ENCODE measurements around the gene CEP63. TPM values are rescaled to one million over a fixed set of nuclear protein-coding genes. Genes with fewer than 3 reads are reported as not detected.

Gene CEP63
- total RNA-seq, 1 experiment from 2014 or later: 37.4 TPM

- no peak overlapping the region for H3K4me3 Mint-ChIP-seq (ENCODE audit: low read depth, unreplicated experiment)
- no peaks in the 10 kb centered on the region for H3K9me3 Mint-ChIP-seq (ENCODE audit: low read depth, unreplicated experiment)
- H3K4me1 Mint-ChIP-seq (ENCODE audit: low read depth, unreplicated experiment): no peaks in the 10 kb centered on the region
- intact Hi-C loops (cut with micrococcal nuclease; ENCODE audit: unreplicated experiment): no loop called here
- no TSS peak for BruUV-seq (replicated peaks)
- H3K27ac Mint-ChIP-seq (ENCODE audit: unreplicated experiment): no peak overlapping the region
- H3K36me3 Mint-ChIP-seq (ENCODE audit: insufficient read depth, unreplicated experiment): no peaks in the 10 kb centered on the region
- no peak for TF ChIP-seq CTCF (IDR thresholded peaks at IDR 0.05; ENCODE audit: unreplicated experiment)
- DNase-seq: no peak
- CTCF ChIA-PET: no interaction called here
- peaks cover 43% of the 10 kb centered on the region for H3K27me3 Mint-ChIP-seq (ENCODE audit: unreplicated experiment)
Observed at GRCh38 chr3:134619884-134620445, 134.1 kb downstream of the CEP63 start.

- DNase-seq: no peak
- no peak for TF ChIP-seq CTCF (IDR thresholded peaks at IDR 0.05; ENCODE audit: unreplicated experiment)
- intact Hi-C loops (cut with micrococcal nuclease; ENCODE audit: unreplicated experiment): no loop called here
- no peaks in the 10 kb centered on the region for H3K36me3 Mint-ChIP-seq (ENCODE audit: insufficient read depth, unreplicated experiment)
- BruUV-seq (replicated peaks): no TSS peak
- peaks cover 40% of the 10 kb centered on the region for H3K27me3 Mint-ChIP-seq (ENCODE audit: unreplicated experiment)
- H3K27ac Mint-ChIP-seq (ENCODE audit: unreplicated experiment): no peak overlapping the region
- H3K9me3 Mint-ChIP-seq (ENCODE audit: low read depth, unreplicated experiment): no peaks in the 10 kb centered on the region
- CTCF ChIA-PET: interaction anchor here (1.1 kb wide), 1 partner anchor 20 kb away, joined by 3 read pairs; no protein-coding TSS in a partner anchor
- H3K4me1 Mint-ChIP-seq (ENCODE audit: low read depth, unreplicated experiment): no peaks in the 10 kb centered on the region
- H3K4me3 Mint-ChIP-seq (ENCODE audit: low read depth, unreplicated experiment): no peak overlapping the region
Observed at GRCh38 chr3:134620476-134621115, 134.7 kb downstream of the CEP63 start.

- H3K4me1 Mint-ChIP-seq (ENCODE audit: low read depth, unreplicated experiment): no peaks in the 10 kb centered on the region
- intact Hi-C loops (cut with micrococcal nuclease; ENCODE audit: unreplicated experiment): no loop called here
- no peaks in the 10 kb centered on the region for H3K9me3 Mint-ChIP-seq (ENCODE audit: low read depth, unreplicated experiment)
- no peak for TF ChIP-seq CTCF (IDR thresholded peaks at IDR 0.05; ENCODE audit: unreplicated experiment)
- DNase-seq: no peak
- CTCF ChIA-PET: interaction anchor here (1.1 kb wide), 1 partner anchor 21 kb away, joined by 3 read pairs; no protein-coding TSS in a partner anchor
- H3K27ac Mint-ChIP-seq (ENCODE audit: unreplicated experiment): no peak overlapping the region
- H3K27me3 Mint-ChIP-seq (ENCODE audit: unreplicated experiment): peaks cover 27% of the 10 kb centered on the region
- no TSS peak for BruUV-seq (replicated peaks)
- H3K36me3 Mint-ChIP-seq (ENCODE audit: insufficient read depth, unreplicated experiment): no peaks in the 10 kb centered on the region
- H3K4me3 Mint-ChIP-seq (ENCODE audit: low read depth, unreplicated experiment): no peak overlapping the region
Observed at GRCh38 chr3:134621854-134622253, 136.0 kb downstream of the CEP63 start.

GRCh38 chr3:134622806-134623365, 137.0 kb downstream of the CEP63 start:
- intact Hi-C loops (cut with micrococcal nuclease; ENCODE audit: unreplicated experiment): no loop called here
- Mint-ChIP-seq H3K4me3 (ENCODE audit: low read depth, unreplicated experiment) (no peak overlapping the region), H3K27ac (ENCODE audit: unreplicated experiment) (no peak overlapping the region), H3K4me1 (ENCODE audit: low read depth, unreplicated experiment) (peaks cover 6% of the 10 kb centered on the region), H3K27me3 (ENCODE audit: unreplicated experiment) (peaks cover 17% of the 10 kb centered on the region), H3K36me3 (ENCODE audit: insufficient read depth, unreplicated experiment) (no peaks in the 10 kb centered on the region), H3K9me3 (ENCODE audit: low read depth, unreplicated experiment) (no peaks in the 10 kb centered on the region)
- no peak for DNase-seq
- no peak for TF ChIP-seq CTCF (IDR thresholded peaks at IDR 0.05; ENCODE audit: unreplicated experiment)
- CTCF ChIA-PET: interaction anchor here (0.6 to 1.4 kb wide), 2 partner anchors 8 to 27 kb away, joined by 4 read pairs; partner anchors contain the start of gene KY
- no TSS peak for BruUV-seq (replicated peaks)
